K562 treated with DMSO at 1 percent for 48 hours (cell line): ENCODE measurements around the gene DARS2. TPM values are rescaled to one million over a fixed set of nuclear protein-coding genes. Genes with fewer than 3 reads are reported as not detected.

ENCODE experiments used
- total RNA-seq: library from RNA; unstranded; fragments of 300-600 nt; gene quantifications from 2 replicates; pipeline ENCODE4 v1.2.3, GENCODE V29; 2022; ENCODE audit warnings: low replicate concordance; ENCODE audit errors: extremely low read depth

The DARS2 gene
- total RNA-seq = not detected in 2 replicates

DNA sequence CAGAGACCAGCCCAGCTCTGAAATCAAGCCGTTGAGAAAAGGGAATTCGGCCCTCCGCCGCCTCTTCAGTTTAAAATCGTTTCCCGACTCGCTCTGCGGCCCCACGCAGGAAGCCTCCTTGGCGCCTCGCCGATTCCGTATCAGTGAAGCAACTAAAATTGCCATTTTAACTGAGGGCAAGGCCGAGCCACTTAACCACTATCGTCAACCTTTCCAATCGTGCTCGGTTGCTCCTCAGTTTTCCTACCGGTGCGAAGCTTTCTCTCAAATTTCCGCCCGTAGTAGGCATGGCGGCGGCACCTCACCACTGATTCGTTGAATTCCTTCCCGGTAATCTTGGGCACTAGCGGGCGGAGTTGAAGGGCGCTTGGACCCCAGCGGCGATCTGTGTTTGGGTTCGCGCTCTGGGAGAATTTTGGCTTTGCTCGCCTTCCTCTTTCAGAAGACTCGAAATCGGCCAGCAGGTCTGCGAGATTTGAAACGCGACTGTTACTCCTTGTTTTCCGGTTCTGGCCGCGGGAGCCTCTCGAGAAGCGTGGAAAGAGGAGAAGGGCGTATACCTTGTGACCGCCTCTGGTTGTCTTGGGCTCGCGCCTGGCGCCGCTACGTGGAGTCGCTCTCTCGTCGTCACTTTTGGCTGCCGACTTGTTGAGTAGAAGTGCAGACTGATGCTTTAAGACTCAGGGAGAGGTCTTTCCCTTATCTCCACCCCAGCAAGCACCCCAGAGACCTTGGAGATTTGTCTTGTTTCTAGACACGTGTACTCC, at the start of gene DARS2, which contains the start of gene CENPL:
Gene DARS2, plus strand, starts transcription at position 359 of the 767 bp plus-strand sequence. CDS start 557 bp downstream, outside the sequence.
Gene CENPL, minus strand, starts transcription at position 569 of the 767 bp plus-strand sequence. CDS start 13,584 bp downstream, outside the sequence.

GRCh38 chr1:173867753-173868265, 43.3 kb downstream of the DARS2 start, which contains the start of gene GAS5:
Gene GAS5 (minus strand): TSS chr1:173867989.

GRCh38 chr1:173868266-173869020, 44.0 kb downstream of the DARS2 start, which contains the start of gene ZBTB37:
Gene ZBTB37 (plus strand): TSS chr1:173868380. CDS start chr1:173870226, 1,846 bp downstream.

Other genes with a start within 250 kb of the DARS2 start
- gene SLC9C2, start 221.6 kb upstream of the DARS2 start, total RNA-seq = not detected in 2 replicates
- not detected in 2 replicates for gene TEX50, start 189.3 kb upstream of the DARS2 start, total RNA-seq
- not detected in 2 replicates for gene ANKRD45, start 154.8 kb upstream of the DARS2 start, total RNA-seq
- not detected in 2 replicates for gene KLHL20, start 109.7 kb upstream of the DARS2 start, total RNA-seq
- gene CENPL, start 210 bp downstream of the DARS2 start, total RNA-seq = not detected in 2 replicates
- not detected in 2 replicates for gene GAS5, start 43.3 kb downstream of the DARS2 start, total RNA-seq
- not detected in 2 replicates for gene ZBTB37, start 43.7 kb downstream of the DARS2 start, total RNA-seq
- gene SERPINC1, start 92.7 kb downstream of the DARS2 start, total RNA-seq = not detected in 2 replicates
- gene RC3H1, start 197.7 kb downstream of the DARS2 start, total RNA-seq = not detected in 2 replicates